ENCODE data around the gene FAF1.
A peak's percentile ranks its signal among the peaks of the same experiment; 100 is the strongest.

Gene FAF1

DNA sequence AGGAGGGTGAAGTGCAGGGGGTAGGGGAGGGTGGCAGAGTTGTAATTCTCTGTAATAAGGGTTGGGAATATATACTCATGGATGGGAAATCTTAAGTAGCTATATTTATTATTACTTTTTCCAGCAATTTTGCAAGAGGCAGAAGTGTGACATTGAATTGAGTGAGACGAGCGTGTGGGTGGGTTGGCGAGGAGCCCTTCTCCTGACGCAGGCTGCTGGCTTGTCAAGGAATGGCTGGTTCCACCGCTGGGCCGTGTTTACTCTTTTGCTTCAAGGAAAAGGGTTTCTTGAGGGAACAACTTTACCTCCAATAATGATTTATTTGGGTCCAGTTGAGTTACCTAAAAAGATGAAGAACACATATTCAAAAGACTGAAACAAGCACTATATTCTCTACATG is 518.9 kb downstream of the FAF1 start:
- Mint-ChIP-seq H3K27me3 (no peaks in the 10 kb centered on the region), H3K36me3 (ENCODE audit: insufficient read depth) (peaks cover 12% of the 10 kb centered on the region), H3K9me3 (no peaks in the 10 kb centered on the region), H3K4me3 (no peak overlapping the region), H3K27ac (ENCODE audit: low read depth) (no peak overlapping the region), H3K4me1 (no peaks in the 10 kb centered on the region)
- no peak for DNase-seq (ENCODE audit: low spot score in 2 of 2)
- no peak for ATAC-seq (replicated peaks; ENCODE audit: extremely low read depth, poor library complexity, severe bottlenecking)

DNA sequence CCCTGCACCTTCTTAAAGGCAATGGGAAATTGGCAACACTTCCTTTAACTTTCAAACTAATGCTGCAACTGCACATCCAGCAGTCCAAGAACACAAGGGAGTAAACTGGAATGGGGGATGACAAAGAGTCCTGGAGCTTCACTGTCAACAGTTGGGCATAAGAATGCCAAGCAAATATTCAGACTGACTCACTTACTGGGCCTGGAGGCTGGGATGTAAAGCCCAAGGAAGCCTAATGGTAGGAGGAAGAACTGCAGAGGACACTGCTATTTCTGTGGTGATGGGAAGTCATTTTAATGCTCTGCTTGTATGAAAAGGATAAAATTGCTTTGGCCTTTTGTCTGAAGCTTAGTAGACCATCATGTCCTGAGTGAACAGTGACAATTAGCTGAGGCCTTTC is 521.1 kb downstream of the FAF1 start:
- Mint-ChIP-seq H3K4me3 (no peak overlapping the region), H3K27me3 (no peaks in the 10 kb centered on the region), H3K4me1 (peaks cover 6% of the 10 kb centered on the region), H3K9me3 (no peaks in the 10 kb centered on the region), H3K36me3 (ENCODE audit: insufficient read depth) (peaks cover 13% of the 10 kb centered on the region), H3K27ac (ENCODE audit: low read depth) (no peak overlapping the region)
- DNase-seq (ENCODE audit: low spot score in 2 of 2) (no peak), ATAC-seq (replicated peaks; ENCODE audit: extremely low read depth, poor library complexity, severe bottlenecking) (no peak)

DNA sequence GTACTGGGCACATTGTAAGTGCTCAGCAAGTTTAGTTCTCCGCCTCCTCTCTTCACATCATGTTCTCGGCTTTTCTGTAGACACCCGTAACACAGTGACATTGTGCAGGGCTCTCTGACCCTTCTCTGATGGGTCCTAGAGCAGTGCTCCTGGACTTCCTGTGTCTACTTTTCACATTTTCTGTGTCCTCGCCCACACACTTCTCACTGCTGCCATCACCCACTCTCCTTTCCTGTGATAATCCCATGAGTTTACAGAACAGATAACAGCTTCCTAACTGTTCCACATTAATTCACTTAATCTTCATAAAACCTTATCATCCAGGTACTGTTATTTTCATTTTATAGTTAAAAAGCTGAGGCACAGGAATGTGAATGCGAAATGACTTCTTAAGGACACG is 523.6 kb downstream of the FAF1 start:
- no peak for ATAC-seq (replicated peaks; ENCODE audit: extremely low read depth, poor library complexity, severe bottlenecking)
- DNase-seq (ENCODE audit: low spot score in 2 of 2): no peak
- peaks cover 12% of the 10 kb centered on the region for H3K36me3 Mint-ChIP-seq (ENCODE audit: insufficient read depth)
- H3K4me3 Mint-ChIP-seq: no peak overlapping the region
- no peak overlapping the region for H3K27ac Mint-ChIP-seq (ENCODE audit: low read depth)
- H3K4me1 Mint-ChIP-seq: peaks cover 6% of the 10 kb centered on the region
- H3K9me3 Mint-ChIP-seq: no peaks in the 10 kb centered on the region
- peaks cover 12% of the 10 kb centered on the region for H3K27me3 Mint-ChIP-seq

DNA sequence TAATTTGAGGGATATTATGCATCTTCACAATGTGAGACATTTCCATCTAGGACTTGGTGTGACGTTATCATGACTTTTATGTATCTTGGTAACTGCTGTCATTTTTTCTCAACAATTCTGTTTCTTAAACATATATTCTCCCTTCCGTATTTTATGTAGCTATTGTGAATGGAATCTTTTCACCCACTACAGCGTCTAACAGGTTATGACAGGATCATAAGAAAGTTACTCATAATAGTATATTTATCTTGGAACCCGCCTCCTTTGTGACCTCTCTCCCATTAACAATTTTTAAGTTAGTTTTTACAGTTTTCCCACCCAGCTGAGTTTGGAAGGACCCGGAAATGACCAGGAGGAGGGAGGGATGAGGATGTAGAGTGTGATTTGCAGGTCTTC is 530.1 kb downstream of the FAF1 start:
- ATAC-seq (replicated peaks; ENCODE audit: extremely low read depth, poor library complexity, severe bottlenecking): no peak
- Mint-ChIP-seq H3K36me3 (ENCODE audit: insufficient read depth) (peaks cover 11% of the 10 kb centered on the region), H3K4me1 (peaks cover 17% of the 10 kb centered on the region), H3K27me3 (peaks cover 77% of the 10 kb centered on the region), H3K27ac (ENCODE audit: low read depth) (no peak overlapping the region), H3K9me3 (no peaks in the 10 kb centered on the region), H3K4me3 (no peak overlapping the region)
- DNase-seq (ENCODE audit: low spot score in 2 of 2): no peak

DNA sequence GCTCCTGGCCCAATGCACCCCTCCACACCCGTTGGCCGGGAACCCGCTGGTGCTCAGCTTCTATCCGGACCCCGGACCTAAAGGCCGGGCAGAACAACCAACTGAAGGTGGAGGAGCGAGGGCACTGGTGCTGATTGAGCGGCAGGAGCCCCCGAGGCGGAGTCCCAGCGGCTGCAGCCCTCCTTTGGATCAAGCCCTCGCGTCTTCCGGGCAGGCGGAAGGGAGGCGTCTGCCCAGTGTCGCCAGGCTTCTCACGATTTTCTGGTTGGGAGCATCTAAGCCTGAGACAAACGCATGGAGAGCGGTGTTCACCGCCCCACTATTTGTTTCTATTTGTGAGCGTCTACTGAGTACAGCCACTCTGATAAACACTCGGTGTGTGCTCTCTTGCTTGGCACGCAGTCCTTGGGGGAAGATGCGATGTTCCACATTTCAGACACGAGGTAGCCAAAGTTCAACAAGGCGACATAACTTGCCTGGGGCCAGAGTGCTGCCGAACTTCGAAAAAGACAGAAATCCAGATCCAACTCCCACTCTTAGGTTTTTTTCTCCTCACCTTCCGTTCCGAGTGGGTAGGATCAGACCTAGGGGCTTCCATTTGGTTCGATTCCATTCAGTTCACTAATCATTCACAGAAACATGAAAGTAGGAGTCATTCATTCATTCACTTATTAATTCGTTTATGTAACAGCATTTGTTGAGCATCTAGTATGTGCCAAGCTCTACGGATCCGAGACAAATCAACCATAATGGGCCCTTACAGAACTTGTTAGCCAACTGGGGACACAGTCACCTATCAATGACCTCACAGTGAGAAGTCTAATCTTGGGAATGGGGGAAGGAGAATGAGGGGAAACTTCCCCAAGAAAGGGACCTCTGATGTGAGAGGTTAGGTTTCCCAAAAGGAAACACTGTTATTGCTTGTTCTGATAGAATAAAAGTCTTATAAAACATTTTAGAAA is 532.0 kb downstream of the FAF1 start:
- no peak for ATAC-seq (replicated peaks; ENCODE audit: extremely low read depth, poor library complexity, severe bottlenecking)
- no peaks in the 10 kb centered on the region for H3K9me3 Mint-ChIP-seq
- no peak for DNase-seq (ENCODE audit: low spot score in 2 of 2)
- peaks cover 96% of the 10 kb centered on the region for H3K27me3 Mint-ChIP-seq
- H3K27ac Mint-ChIP-seq (ENCODE audit: low read depth): no peak overlapping the region
- peaks cover 32% of the 10 kb centered on the region for H3K4me1 Mint-ChIP-seq
- no peak overlapping the region for H3K4me3 Mint-ChIP-seq
- peaks cover 10% of the 10 kb centered on the region for H3K36me3 Mint-ChIP-seq (ENCODE audit: insufficient read depth)

DNA sequence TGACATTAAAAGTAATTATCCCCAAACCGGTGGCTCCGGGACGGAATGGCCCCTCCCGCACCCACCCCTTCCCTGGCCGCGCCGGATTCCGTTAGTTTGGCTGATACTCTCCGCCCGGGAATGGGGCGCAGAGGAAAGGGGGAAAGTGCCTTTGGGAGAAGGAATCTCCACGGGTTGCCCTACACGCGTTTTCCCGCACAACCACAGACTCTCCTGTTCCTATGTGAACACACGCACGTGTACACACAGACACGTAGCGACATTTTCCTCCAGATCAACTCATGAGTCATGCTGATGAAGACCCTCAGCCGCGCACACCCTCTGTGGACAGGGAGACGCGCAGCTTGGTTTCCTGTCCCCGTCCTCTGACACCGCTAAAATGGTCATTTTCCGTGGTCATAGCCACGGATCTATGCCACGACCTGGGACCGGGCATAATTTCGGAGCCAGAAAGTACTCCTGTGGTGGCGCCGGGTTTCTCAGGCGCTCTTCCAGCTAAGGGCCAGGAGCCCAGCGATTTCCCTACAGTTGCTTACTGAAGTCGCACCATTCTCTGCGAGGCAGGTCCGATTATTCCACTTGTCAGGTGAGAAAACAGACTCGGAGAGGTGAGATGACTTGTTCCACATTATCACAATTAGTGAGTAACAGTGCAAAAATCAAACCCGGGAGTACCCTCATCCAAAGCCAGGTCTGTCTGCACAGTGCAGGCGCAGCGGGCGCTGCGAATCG is 532.8 kb downstream of the FAF1 start:
- no peak overlapping the region for H3K27ac Mint-ChIP-seq (ENCODE audit: low read depth)
- ATAC-seq (replicated peaks; ENCODE audit: extremely low read depth, poor library complexity, severe bottlenecking): no peak
- peaks cover 10% of the 10 kb centered on the region for H3K36me3 Mint-ChIP-seq (ENCODE audit: insufficient read depth)
- no peak for DNase-seq (ENCODE audit: low spot score in 2 of 2)
- H3K4me1 Mint-ChIP-seq: peaks cover 37% of the 10 kb centered on the region
- no peak overlapping the region for H3K4me3 Mint-ChIP-seq
- H3K9me3 Mint-ChIP-seq: no peaks in the 10 kb centered on the region
- H3K27me3 Mint-ChIP-seq: peaks cover 100% of the 10 kb centered on the region

DNA sequence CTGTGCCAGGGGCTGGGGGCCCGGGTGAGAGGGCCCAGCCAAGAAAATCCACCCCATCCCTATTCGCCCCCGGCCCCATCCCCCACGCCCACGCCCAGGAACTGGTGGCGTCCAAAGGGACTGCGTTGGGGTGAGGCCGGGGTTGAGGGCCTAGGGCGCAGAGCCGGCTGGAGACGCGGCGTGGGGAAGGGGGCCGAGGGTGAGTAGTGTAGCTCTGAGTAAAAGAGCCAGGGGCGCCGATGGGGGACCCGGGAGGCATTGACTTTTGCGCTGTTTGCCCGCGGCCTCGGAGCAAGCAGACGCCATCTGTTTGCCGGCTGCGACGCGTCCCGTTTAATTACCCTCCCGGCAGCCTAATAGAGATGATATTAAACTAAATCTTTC is 533.4 kb downstream of the FAF1 start:
- H3K9me3 Mint-ChIP-seq: no peaks in the 10 kb centered on the region
- peaks cover 43% of the 10 kb centered on the region for H3K4me1 Mint-ChIP-seq
- peaks cover 100% of the 10 kb centered on the region for H3K27me3 Mint-ChIP-seq
- peaks cover 10% of the 10 kb centered on the region for H3K36me3 Mint-ChIP-seq (ENCODE audit: insufficient read depth)
- H3K4me3 Mint-ChIP-seq: no peak overlapping the region
- DNase-seq (ENCODE audit: low spot score in 2 of 2): no peak
- no peak overlapping the region for H3K27ac Mint-ChIP-seq (ENCODE audit: low read depth)
- no peak for ATAC-seq (replicated peaks; ENCODE audit: extremely low read depth, poor library complexity, severe bottlenecking)

DNA sequence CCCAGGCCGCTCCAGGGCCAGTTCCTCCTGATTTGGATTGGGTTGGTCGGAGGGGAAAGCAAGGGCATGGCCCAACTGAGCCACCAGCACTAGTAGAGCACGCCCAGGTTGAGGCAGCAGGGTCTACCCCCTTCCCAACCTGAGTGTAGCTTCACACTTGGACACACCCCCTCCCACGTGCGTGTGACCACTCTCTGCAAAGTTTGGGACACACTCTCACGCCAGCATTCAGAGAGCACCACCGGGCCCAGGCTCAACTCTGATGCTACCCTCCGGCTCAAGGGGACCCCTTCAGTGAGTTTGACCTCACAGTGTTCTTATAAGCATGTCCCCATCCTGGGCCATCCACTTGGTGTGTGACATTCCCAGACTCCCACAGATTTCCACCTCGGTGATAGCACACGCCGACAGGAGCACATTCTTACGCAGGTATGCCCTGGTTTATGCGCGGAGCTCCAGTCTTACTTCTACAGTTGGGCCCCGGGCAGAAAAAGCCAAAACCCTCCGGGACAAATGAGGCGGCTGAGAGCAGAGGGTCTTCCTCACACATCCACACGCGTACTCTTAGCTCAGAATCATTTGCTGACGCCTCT is 533.9 kb downstream of the FAF1 start:
- peaks cover 45% of the 10 kb centered on the region for H3K4me1 Mint-ChIP-seq
- DNase-seq (ENCODE audit: low spot score in 2 of 2) (no peak), ATAC-seq (replicated peaks; ENCODE audit: extremely low read depth, poor library complexity, severe bottlenecking) (no peak)
- peaks cover 100% of the 10 kb centered on the region for H3K27me3 Mint-ChIP-seq
- no peak overlapping the region for H3K27ac Mint-ChIP-seq (ENCODE audit: low read depth)
- peaks cover 8% of the 10 kb centered on the region for H3K36me3 Mint-ChIP-seq (ENCODE audit: insufficient read depth)
- H3K4me3 Mint-ChIP-seq: no peak overlapping the region
- no peaks in the 10 kb centered on the region for H3K9me3 Mint-ChIP-seq

DNA sequence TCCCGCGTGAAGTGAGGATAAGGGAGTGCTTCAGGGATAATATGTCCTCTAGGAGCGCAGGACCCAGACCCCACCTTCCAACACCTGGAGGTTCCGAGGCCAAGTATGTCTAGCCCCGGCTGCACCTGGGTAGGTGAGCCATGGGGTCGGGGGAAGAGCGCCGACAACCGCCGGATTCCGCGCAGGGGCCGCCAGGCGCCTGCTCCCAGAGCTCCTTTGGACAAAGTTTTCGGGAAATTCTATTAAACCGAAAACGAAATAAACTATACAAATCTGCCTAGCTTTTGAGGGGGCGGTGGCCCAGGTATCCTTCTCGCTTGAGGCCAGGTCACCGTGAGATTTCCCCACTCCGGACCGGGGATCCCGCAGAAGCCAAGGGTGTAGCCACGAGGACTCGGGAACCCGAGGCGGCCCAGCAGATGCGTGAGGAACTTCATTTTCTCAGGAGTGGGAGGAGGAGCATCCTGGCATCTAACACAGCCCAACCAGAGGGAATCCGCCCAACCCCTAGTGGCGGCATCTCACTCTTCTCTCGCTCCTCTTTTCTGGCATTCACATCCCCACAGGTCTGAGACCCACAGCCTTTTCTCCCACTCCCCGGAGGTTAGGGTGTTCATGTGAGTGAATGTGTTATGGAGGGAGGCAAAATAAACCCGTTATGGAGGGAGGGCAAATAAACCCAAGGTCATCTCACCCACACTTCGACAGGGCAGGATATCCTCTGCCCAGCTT is 534.5 kb downstream of the FAF1 start:
- ATAC-seq (replicated peaks; ENCODE audit: extremely low read depth, poor library complexity, severe bottlenecking) (no peak), DNase-seq (ENCODE audit: low spot score in 2 of 2) (no peak)
- H3K27ac Mint-ChIP-seq (ENCODE audit: low read depth): no peak overlapping the region
- H3K27me3 Mint-ChIP-seq: peaks cover 97% of the 10 kb centered on the region
- peak overlapping the region; percentile 76 for H3K4me3 Mint-ChIP-seq
- no peaks in the 10 kb centered on the region for H3K9me3 Mint-ChIP-seq
- H3K36me3 Mint-ChIP-seq (ENCODE audit: insufficient read depth): peaks cover 5% of the 10 kb centered on the region
- H3K4me1 Mint-ChIP-seq: peaks cover 40% of the 10 kb centered on the region

DNA sequence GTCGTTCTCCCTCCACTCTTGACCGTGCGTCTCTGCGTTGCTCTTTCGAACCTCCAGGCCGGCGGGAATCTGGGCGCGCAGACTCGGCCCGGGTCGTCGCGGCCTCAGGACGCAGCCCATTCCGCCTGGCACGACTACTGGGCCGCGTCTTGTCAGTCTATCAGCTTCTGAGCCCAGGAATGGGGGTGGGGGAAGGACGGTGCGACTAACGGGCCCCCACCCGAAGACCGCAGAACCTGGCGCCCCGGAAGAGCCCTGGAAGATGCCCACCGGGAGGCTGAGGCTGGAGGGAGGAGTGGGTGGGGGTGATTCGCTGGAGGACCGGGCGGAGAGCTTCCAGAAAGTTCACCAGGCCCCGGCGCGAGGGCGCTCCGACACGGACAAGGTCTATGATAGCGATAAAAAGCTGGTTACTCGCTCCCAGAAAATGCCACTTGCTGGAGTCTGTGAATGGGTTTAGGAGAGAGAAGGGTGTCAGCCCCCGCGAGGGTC is 535.1 kb downstream of the FAF1 start:
- Mint-ChIP-seq H3K9me3 (no peaks in the 10 kb centered on the region), H3K4me1 (peaks cover 46% of the 10 kb centered on the region), H3K36me3 (ENCODE audit: insufficient read depth) (peaks cover 4% of the 10 kb centered on the region), H3K27ac (ENCODE audit: low read depth) (no peak overlapping the region), H3K27me3 (peaks cover 97% of the 10 kb centered on the region), H3K4me3 (peak overlapping the region; percentile 76)
- ATAC-seq (replicated peaks; ENCODE audit: extremely low read depth, poor library complexity, severe bottlenecking) (no peak), DNase-seq (ENCODE audit: low spot score in 2 of 2) (no peak)

DNA sequence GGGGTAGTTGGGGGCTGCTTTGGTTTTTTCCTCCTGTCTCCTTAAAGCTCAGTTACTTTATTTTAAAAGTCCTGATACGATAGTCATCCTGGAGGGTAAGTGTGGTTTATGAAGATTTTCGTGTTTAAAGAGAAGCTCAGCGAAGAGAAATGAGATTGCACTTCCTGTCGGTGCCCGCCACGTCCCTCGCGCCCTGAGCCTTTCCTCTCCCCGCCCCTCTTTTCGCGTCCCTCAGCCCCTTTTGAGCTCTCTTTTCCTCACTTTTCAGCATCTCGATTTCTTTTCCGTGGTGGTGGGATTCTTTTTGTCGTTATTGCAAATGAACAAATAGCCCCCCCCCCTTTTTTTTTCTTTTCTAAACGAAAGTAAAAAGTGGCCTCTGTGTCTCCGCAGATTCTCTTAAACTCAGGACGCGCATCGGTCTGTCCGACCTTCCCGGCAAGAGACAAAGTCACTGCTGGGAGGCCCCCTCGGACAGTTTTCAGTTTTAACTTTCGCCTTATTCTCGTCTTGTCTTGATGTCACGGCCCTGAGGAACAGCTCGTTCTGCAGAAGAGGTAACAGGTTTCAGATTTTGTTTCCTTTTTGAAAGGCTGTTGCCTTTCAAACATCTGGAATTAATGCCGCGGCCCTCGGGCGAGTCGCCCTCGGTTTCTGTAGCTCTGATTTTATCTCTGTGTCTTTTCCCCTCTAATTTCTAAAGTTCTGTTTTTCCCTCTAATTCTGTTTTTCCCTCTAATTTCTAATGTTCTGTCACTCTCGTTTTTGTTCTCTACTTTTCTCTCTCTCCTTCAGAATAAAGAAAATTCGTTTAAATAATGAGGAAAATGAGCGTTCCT is 535.8 kb downstream of the FAF1 start:
- Mint-ChIP-seq H3K27me3 (peaks cover 97% of the 10 kb centered on the region), H3K27ac (ENCODE audit: low read depth) (no peak overlapping the region), H3K36me3 (ENCODE audit: insufficient read depth) (peaks cover 4% of the 10 kb centered on the region), H3K4me1 (peaks cover 51% of the 10 kb centered on the region), H3K9me3 (no peaks in the 10 kb centered on the region), H3K4me3 (peak overlapping the region; percentile 76)
- no peak for DNase-seq (ENCODE audit: low spot score in 2 of 2)
- no peak for ATAC-seq (replicated peaks; ENCODE audit: extremely low read depth, poor library complexity, severe bottlenecking)
